Endodermal cell (in vitro differentiated cells): ENCODE data around the gene NDST1. TPM values are rescaled to one million over a fixed set of nuclear protein-coding genes. Genes with fewer than 3 reads are reported as not detected.

Experiments used
- DNase-seq: peaks from one replicate; pipeline ENCODE4 v3.0.0-alpha.2; 2017
- H3K27ac ChIP-seq: 2 replicates; pipeline ENCODE4 v1.5.1; 2013; ENCODE audit warnings: mild to moderate bottlenecking, low read depth, low read length, moderate library complexity
- H3K27me3 ChIP-seq: 2 replicates; pipeline ENCODE4 v1.6.1; 2013; ENCODE audit warnings: mild to moderate bottlenecking, low read length, moderate library complexity; ENCODE audit not compliant: insufficient read depth, control insufficient read depth, poor library complexity, severe bottlenecking
- H3K36me3 ChIP-seq: 2 replicates; pipeline ENCODE4 v1.7.0; 2013; ENCODE audit warnings: mild to moderate bottlenecking, low read length, moderate library complexity; ENCODE audit not compliant: control insufficient read depth, insufficient read depth
- H3K4me1 ChIP-seq: one replicate; pipeline ENCODE4 v1.7.0; 2013; ENCODE audit warnings: low read length; ENCODE audit not compliant: control insufficient read depth, insufficient read depth
- H3K4me3 ChIP-seq: 2 replicates; pipeline ENCODE4 v1.5.1; 2013; ENCODE audit warnings: mild to moderate bottlenecking, low read length, moderate library complexity
- H3K9ac ChIP-seq: 2 replicates; pipeline ENCODE4 v1.6.1; 2013; ENCODE audit warnings: mild to moderate bottlenecking, low read length, moderate library complexity; ENCODE audit not compliant: poor library complexity, severe bottlenecking; ENCODE audit errors: extremely low read depth
- H3K9me3 ChIP-seq: 2 replicates; pipeline ENCODE4 v1.6.1; 2013; ENCODE audit warnings: mild to moderate bottlenecking, low read length, moderate library complexity; ENCODE audit not compliant: control insufficient read depth
- H3K27ac Mint-ChIP-seq: 2 replicates; pipeline ENCODE4 v1.8.0; 2020; ENCODE audit warnings: mixed read lengths
- H3K27me3 Mint-ChIP-seq: 2 replicates; pipeline ENCODE4 v1.8.0; 2021; ENCODE audit warnings: mild to moderate bottlenecking, mixed read lengths; ENCODE audit not compliant: insufficient read depth
- H3K36me3 Mint-ChIP-seq: 2 replicates; pipeline ENCODE4 v1.8.0; 2020; ENCODE audit warnings: low read depth, mixed read lengths
- H3K4me1 Mint-ChIP-seq: 2 replicates; pipeline ENCODE4 v1.8.0; 2020; ENCODE audit warnings: mixed read lengths
- H3K4me3 Mint-ChIP-seq: 2 replicates; pipeline ENCODE4 v1.8.0; 2020; ENCODE audit warnings: mild to moderate bottlenecking, moderate library complexity, mixed read lengths
- H3K9me3 Mint-ChIP-seq: 2 replicates; pipeline ENCODE4 v1.8.0; 2020; ENCODE audit warnings: mild to moderate bottlenecking, mixed read lengths
- WGBS, 2 experiments: methylation state at CpG; one replicate each; pipeline versions ENCODE4 v1.1.5 to v1.1.7; 2013; ENCODE audit warnings: missing lambda C conversion rate in 2 of 2, mixed read lengths in 1 of 2; ENCODE audit not compliant: insufficient coverage in 1 of 2, insufficient read length in 1 of 2; 5-methylcytosine and 5-hydroxymethylcytosine counted together
- total RNA-seq, 2 donors: library from RNA; stranded (reverse); fragmentation: NEBNext Ultra II Directional in 1 of 2; extraction: Animal tissue kit (Norgen Biotek cat#: 25700) in 1 of 2; gene quantifications; 2 replicates in 1 of 2; 3 replicates in 1 of 2; pipeline ENCODE4 v1.2.1, GENCODE V29; 2021
- TF ChIP-seq, protein P1 (sequence below): fragments of 200-600 bp; sonication (generic); conservative IDR thresholded peaks from 2 replicates; pipeline ENCODE4 v1.5.0; 2021; ENCODE audit warnings: antibody characterized with exemption, mild to moderate bottlenecking

Gene NDST1
- total RNA-seq, 2 donors from 2014 or later: 53.3 to 71.7 TPM

DNA sequence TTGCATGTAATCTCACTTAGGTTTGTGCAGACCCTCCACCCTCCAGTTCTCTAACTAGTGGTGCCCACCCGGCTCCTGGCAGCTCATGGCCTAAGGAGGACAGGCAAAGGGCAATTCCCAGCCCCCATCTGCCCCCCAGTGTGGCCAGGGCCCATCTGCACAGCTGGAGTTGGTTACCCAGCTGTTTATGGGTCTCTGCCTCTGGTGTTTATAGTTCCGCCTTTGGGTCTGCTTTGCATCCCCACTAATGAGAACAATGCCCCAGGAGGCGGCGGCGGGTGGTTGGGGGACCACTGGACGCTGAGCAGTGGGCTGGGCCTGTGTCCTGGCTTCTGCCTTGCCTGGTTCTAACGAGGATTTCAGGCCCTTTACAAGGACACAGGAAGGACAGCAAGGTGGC is 62.4 kb downstream of the NDST1 start:
- TF ChIP-seq, protein P1, sequence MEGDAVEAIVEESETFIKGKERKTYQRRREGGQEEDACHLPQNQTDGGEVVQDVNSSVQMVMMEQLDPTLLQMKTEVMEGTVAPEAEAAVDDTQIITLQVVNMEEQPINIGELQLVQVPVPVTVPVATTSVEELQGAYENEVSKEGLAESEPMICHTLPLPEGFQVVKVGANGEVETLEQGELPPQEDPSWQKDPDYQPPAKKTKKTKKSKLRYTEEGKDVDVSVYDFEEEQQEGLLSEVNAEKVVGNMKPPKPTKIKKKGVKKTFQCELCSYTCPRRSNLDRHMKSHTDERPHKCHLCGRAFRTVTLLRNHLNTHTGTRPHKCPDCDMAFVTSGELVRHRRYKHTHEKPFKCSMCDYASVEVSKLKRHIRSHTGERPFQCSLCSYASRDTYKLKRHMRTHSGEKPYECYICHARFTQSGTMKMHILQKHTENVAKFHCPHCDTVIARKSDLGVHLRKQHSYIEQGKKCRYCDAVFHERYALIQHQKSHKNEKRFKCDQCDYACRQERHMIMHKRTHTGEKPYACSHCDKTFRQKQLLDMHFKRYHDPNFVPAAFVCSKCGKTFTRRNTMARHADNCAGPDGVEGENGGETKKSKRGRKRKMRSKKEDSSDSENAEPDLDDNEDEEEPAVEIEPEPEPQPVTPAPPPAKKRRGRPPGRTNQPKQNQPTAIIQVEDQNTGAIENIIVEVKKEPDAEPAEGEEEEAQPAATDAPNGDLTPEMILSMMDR: no peak
- 63 to 86% methylated on average over 1 to 7 of the region's 7 CpGs for WGBS, 2 experiments
- H3K27me3 Mint-ChIP-seq: no peaks in the 10 kb centered on the region
- no peak overlapping the region for H3K4me3 Mint-ChIP-seq
- H3K36me3 Mint-ChIP-seq: no peaks in the 10 kb centered on the region
- Histone ChIP-seq H3K4me3 (no peak overlapping the region), H3K9ac (no peak overlapping the region), H3K27me3 (no peaks in the 10 kb centered on the region), H3K9me3 (no peaks in the 10 kb centered on the region), H3K4me1 (no peaks in the 10 kb centered on the region), H3K36me3 (no peaks in the 10 kb centered on the region), H3K27ac (no peak overlapping the region)
- H3K4me1 Mint-ChIP-seq: no peaks in the 10 kb centered on the region
- H3K27ac Mint-ChIP-seq: no peak overlapping the region
- DNase-seq: peak; percentile 32
- no peaks in the 10 kb centered on the region for H3K9me3 Mint-ChIP-seq

DNA sequence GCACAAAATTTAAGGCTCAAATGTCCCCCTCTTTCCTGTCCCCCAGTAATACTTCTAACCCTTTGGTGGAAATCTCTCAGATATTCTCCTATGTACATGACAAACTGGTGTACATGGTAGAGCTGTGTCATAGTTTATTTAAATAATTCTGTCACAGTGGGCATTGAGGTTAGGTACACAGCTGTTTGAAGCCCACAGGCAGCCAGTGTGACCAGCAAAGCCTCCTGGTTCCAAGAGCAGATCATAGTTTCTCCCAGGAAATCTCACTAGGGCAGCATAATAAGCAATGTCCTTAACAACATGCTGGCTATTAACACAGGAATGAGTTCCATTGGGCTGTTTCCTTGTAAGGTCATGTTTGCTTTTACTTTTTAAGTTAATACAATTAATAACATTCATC is 63.9 kb downstream of the NDST1 start:
- Histone ChIP-seq H3K27me3 (no peaks in the 10 kb centered on the region), H3K9me3 (no peaks in the 10 kb centered on the region), H3K36me3 (no peaks in the 10 kb centered on the region), H3K4me3 (no peak overlapping the region), H3K4me1 (no peaks in the 10 kb centered on the region), H3K9ac (no peak overlapping the region), H3K27ac (no peak overlapping the region)
- no peak for DNase-seq
- no peak overlapping the region for H3K4me3 Mint-ChIP-seq
- no peaks in the 10 kb centered on the region for H3K36me3 Mint-ChIP-seq
- H3K27ac Mint-ChIP-seq: no peak overlapping the region
- no peaks in the 10 kb centered on the region for H3K9me3 Mint-ChIP-seq
- H3K27me3 Mint-ChIP-seq: no peaks in the 10 kb centered on the region
- TF ChIP-seq, protein P1: no peak
- peaks cover 2% of the 10 kb centered on the region for H3K4me1 Mint-ChIP-seq

DNA sequence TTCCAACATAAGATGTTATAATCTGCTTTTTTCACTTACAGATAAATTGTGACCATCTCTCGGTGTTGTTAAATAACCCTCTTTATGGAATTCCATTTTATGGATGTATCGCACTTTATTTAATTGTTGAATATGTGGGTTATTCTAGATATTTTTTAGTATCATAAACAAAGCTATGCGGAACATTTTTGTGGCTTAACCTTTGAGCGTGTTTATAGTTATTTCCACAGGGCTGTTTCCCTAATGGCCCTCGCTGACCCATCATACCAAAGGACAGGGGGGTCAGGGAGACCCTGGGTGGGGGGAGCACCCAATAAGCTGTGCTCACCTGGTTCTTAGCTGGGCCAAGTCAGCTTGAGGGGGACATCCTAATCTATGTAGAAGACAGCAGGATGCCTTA is 65.3 kb downstream of the NDST1 start:
- no peak overlapping the region for H3K4me3 ChIP-seq
- H3K9me3 ChIP-seq: no peaks in the 10 kb centered on the region
- no peak for DNase-seq
- Mint-ChIP-seq H3K9me3 (peaks cover 1% of the 10 kb centered on the region), H3K4me1 (peaks cover 7% of the 10 kb centered on the region), H3K27me3 (no peaks in the 10 kb centered on the region), H3K27ac (no peak overlapping the region), H3K36me3 (no peaks in the 10 kb centered on the region), H3K4me3 (no peak overlapping the region)
- H3K27me3 ChIP-seq: no peaks in the 10 kb centered on the region
- no peak overlapping the region for H3K27ac ChIP-seq
- H3K36me3 ChIP-seq: no peaks in the 10 kb centered on the region
- TF ChIP-seq, protein P1: no peak
- WGBS, 2 experiments: 95 to 100% methylated on average over 2 to 5 of the region's 5 CpGs
- no peak overlapping the region for H3K9ac ChIP-seq
- H3K4me1 ChIP-seq: no peaks in the 10 kb centered on the region
